GM18511 (cell line): ENCODE results near the gene CSRP2.
A peak's percentile ranks its signal among the peaks of the same experiment; 100 is the strongest.

Experiments
- ATAC-seq: cut with Tn5 transposase; IDR thresholded peaks from one replicate; pipeline ENCODE4 v1.9.1; 2021; ENCODE audit warnings: mild to moderate bottlenecking, moderate library complexity; ENCODE audit not compliant: unreplicated experiment

The CSRP2 gene

GRCh38 chr12:76864791-76865400 lies 13.9 kb downstream of the CSRP2 start:
- peak; percentile 80 for ATAC-seq

DNA sequence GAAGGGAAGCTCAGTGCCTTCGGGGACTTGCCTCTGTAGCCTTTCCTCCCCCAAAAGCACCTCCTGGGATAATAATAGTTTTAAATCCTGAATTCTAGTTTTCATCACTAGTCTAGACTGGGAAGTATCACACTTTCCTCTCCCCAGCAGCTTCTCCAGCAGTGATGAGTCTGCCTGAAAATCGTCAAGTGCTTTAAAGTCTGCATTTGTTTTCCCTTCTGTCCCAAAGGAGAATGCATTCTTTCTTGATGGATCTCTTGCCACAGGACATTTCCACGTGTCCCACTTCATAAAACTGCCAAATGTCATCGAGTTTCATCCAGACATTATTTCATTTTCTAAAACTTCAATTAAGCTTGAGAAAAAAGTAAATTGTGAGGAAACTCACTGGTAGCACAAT lies 15.0 kb downstream of the CSRP2 start:
- no peak for ATAC-seq

- ATAC-seq: no peak
Measured at GRCh38 chr12:76863005-76863670, 15.7 kb downstream of the CSRP2 start.

DNA sequence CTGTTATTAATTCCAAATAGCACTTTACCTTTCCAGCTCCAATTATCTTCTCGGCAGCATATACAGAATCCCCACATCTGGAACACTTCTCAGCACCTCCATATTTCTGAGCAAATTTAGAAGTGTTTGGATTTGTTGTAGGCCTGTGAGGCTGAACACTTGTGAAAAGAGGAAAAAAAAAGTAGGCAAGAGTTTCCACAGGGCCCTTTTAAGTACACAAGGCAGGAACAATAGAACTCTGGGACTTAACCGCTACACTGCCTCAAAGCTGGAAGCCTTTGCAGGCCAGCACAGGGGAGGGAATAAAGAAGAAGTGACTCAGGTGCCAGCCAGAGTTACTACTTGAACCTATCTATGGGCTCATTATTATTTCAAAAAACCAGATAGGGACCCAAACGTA lies 18.6 kb downstream of the CSRP2 start:
- ATAC-seq: no peak

GRCh38 chr12:76859611-76860010 lies 19.2 kb downstream of the CSRP2 start:
- no peak for ATAC-seq

DNA sequence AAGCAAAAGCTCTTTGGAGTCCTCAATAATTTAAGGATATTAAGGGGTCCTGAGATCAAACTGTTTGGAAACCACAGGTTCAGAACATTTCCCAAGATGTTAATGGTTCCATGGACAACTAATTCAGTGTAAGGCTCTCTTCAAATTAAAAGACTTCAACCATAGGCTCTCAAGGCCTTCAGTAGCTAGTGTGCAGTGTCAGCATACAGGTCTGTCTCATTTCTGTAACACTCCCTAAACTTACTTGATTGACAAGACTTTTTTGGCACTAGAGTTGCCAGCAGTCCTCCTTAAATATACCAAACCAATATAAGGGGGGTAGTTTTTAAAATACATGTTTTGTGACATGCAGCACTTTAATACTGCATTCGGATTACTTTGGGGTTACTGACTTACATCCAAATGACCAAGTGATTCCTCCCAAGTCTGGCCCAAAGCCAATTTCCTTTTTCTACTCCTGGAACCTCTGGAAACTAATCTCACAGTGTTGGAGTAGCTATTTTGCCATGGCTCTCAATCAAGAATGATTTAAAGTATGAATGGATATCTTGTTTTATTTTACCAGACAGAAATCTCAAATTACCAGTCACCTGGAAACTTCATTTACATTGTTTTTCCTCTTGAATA lies 22.7 kb downstream of the CSRP2 start:
- ATAC-seq: no peak

- no peak for ATAC-seq
Measured at GRCh38 chr12:76855271-76855670, 23.5 kb downstream of the CSRP2 start.

GRCh38 chr12:76852106-76852505 lies 26.7 kb downstream of the CSRP2 start:
- no peak for ATAC-seq

DNA sequence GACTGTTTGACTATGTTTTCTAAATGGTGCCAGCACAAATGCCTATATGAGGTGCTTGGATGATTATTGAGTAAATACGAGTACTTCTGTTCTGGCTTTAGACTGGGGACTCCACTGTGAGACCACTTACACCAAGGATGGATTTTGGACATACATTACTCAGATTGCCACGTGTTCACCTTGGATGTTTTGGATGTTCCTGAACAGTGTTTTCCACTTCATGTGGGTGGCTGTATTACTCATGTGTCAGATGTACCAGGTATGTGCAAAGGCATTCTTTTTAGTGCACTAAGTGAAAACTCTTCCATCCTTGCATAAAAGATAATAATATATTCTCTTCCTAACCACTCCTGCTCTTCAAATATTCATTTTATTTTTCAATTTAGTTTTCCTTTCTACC lies 30.7 kb downstream of the CSRP2 start:
- no peak for ATAC-seq

- ATAC-seq: no peak
Measured at GRCh38 chr12:76847260-76847659, 31.6 kb downstream of the CSRP2 start.

- peak; percentile 60 for ATAC-seq
Measured at GRCh38 chr12:76836633-76837032, 42.2 kb downstream of the CSRP2 start.

- no peak for ATAC-seq
Measured at GRCh38 chr12:76830436-76830835, 48.4 kb downstream of the CSRP2 start.

- ATAC-seq: no peak
Measured at GRCh38 chr12:76820888-76821482, 57.8 kb downstream of the CSRP2 start.

DNA sequence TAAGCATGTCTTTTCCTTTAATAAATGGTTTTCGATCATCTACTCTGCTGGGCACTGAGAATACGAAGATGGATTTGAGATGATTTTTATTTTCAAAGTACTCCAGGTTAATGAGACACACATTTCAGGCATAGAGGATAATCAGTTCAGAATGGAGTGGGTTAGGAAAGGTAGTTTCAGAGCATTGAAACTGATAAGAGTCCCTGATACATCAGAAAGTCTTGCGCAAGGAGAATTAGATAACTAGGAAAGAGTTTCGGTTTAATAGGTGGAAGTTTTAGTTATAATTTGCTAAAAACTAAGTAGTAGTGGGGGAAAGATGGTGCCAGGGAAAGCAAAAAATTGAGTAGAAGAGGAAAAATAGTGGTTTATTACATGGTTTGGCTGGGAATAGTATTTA lies 64.8 kb downstream of the CSRP2 start:
- ATAC-seq: no peak

GRCh38 chr12:76813265-76813664 lies 65.6 kb downstream of the CSRP2 start:
- no peak for ATAC-seq

- ATAC-seq: no peak
Measured at GRCh38 chr12:76811976-76812375, 66.8 kb downstream of the CSRP2 start.

DNA sequence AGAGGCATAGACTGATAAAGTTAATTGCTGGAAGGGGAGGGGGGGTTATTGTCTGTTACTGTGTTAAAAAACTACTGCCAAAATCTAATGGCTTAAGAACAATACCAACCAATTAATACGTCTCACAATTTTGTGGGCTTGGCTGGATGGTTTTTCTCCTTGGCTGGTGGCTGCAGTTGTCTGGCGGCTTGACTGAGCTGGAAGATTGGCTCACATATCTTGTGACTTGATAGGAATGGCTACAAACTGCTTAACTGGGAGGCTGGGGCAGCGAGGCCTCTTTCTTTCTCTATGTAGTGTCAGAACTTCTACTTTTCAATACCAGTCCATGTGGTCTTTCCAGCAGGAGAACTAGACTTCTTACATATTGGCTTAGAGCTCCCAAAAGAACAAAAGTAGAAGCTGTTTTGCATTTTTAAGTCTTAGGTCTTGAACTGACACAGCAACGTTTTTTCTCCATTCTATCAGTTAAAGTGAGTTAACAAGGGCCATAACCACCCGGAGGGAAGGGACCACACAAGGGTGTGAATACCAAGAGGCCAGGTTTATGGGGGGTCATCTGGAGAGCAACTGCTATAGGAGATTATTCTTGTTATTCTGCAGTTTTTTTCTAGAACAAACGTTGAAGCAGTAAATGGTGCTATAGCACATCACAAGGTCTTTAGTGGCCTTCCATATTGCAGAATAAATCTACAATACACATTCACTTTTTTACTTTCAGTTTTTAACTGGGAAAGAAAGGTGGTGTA lies 68.0 kb downstream of the CSRP2 start:
- ATAC-seq: no peak
